ENCODE results near the gene ANXA11.

The ANXA11 gene

DNA sequence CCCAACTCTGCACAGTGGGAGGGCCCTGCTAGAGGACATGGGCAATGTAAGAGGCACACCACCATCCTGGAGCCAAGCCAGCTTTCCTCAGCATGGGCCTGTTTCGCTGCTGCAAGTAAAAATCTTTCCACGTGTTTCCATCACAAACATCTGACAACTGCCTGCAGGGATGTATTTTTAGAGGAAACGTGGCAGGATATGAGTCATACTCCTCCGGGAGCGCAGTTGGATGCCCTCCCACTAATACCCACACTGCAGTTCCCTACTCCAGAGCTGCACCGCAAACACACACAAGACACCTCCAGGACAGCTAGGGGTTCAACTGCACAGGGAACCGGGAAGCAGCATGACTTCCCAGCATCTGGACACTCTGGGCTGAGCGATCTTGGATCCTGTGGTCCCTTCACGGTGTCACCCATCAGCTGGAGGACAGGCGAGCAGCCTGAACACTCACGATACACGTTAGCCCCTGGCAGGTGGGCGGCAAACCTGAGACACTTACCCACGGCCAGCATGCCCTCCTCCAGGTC lies 46.7 kb downstream of the ANXA11 start:
- Histone ChIP-seq H3K4me1 (ENCODE audit: insufficient read depth, low read length, severe bottlenecking) (no peaks in the 10 kb centered on the region), H3K9ac (ENCODE audit: low read length) (no peak overlapping the region), H3K36me3 (ENCODE audit: insufficient read depth, low read length) (peaks cover 91% of the 10 kb centered on the region), H2AFZ (ENCODE audit: low read length) (no peak overlapping the region), H3K9me2 (ENCODE audit: low read depth, low read length) (no peaks in the 10 kb centered on the region), H3K9me3 (ENCODE audit: low read length) (no peaks in the 10 kb centered on the region), H3K4me3 (ENCODE audit: low read depth, low read length, poor library complexity, severe bottlenecking) (no peak overlapping the region), H3K27me3 (ENCODE audit: insufficient read depth, low read length) (no peaks in the 10 kb centered on the region), H3K27ac (ENCODE audit: low read depth, low read length, poor library complexity, severe bottlenecking) (no peak overlapping the region), H3K4me2 (ENCODE audit: low read length) (no peak overlapping the region), H4K20me1 (ENCODE audit: insufficient read depth, low read length) (no peaks in the 10 kb centered on the region), H3K79me2 (ENCODE audit: insufficient read depth, low read length) (no peaks in the 10 kb centered on the region), H3F3A (ENCODE audit: insufficient read depth, low read length) (no peaks in the 10 kb centered on the region)
- no peak for TF ChIP-seq CTCF (IDR thresholded peaks at IDR 0.05; ENCODE audit: low read length)
- no peak for TF ChIP-seq EZH2 (IDR thresholded peaks at IDR 0.05; ENCODE audit: borderline replicate concordance, low read length)

- Histone ChIP-seq H3K9ac (ENCODE audit: low read length) (no peak overlapping the region), H2AFZ (ENCODE audit: low read length) (no peak overlapping the region), H3K79me2 (ENCODE audit: insufficient read depth, low read length) (no peaks in the 10 kb centered on the region), H3K4me3 (ENCODE audit: low read depth, low read length, poor library complexity, severe bottlenecking) (no peak overlapping the region), H3K27me3 (ENCODE audit: insufficient read depth, low read length) (no peaks in the 10 kb centered on the region), H3K36me3 (ENCODE audit: insufficient read depth, low read length) (peaks cover 91% of the 10 kb centered on the region), H3K9me2 (ENCODE audit: low read depth, low read length) (no peaks in the 10 kb centered on the region), H3K4me2 (ENCODE audit: low read length) (no peak overlapping the region), H3K9me3 (ENCODE audit: low read length) (no peaks in the 10 kb centered on the region), H3F3A (ENCODE audit: insufficient read depth, low read length) (no peaks in the 10 kb centered on the region), H4K20me1 (ENCODE audit: insufficient read depth, low read length) (no peaks in the 10 kb centered on the region), H3K27ac (ENCODE audit: low read depth, low read length, poor library complexity, severe bottlenecking) (no peak overlapping the region), H3K4me1 (ENCODE audit: insufficient read depth, low read length, severe bottlenecking) (no peaks in the 10 kb centered on the region)
- TF ChIP-seq CTCF (IDR thresholded peaks at IDR 0.05; ENCODE audit: low read length) (no peak), EZH2 (IDR thresholded peaks at IDR 0.05; ENCODE audit: borderline replicate concordance, low read length) (no peak)
These were observed 47.2 kb downstream of the ANXA11 start for GRCh38 chr10:80158126-80158525.

- no peak overlapping the region for H3K4me2 ChIP-seq (ENCODE audit: low read length)
- no peaks in the 10 kb centered on the region for H3K27me3 ChIP-seq (ENCODE audit: insufficient read depth, low read length)
- H3K4me1 ChIP-seq (ENCODE audit: insufficient read depth, low read length, severe bottlenecking) = no peaks in the 10 kb centered on the region
- H3F3A ChIP-seq (ENCODE audit: insufficient read depth, low read length) = no peaks in the 10 kb centered on the region
- H4K20me1 ChIP-seq (ENCODE audit: insufficient read depth, low read length) = no peaks in the 10 kb centered on the region
- H3K4me3 ChIP-seq (ENCODE audit: low read depth, low read length, poor library complexity, severe bottlenecking) = no peak overlapping the region
- H3K79me2 ChIP-seq (ENCODE audit: insufficient read depth, low read length) = no peaks in the 10 kb centered on the region
- H3K9ac ChIP-seq (ENCODE audit: low read length) = no peak overlapping the region
- H3K27ac ChIP-seq (ENCODE audit: low read depth, low read length, poor library complexity, severe bottlenecking) = no peak overlapping the region
- H3K36me3 ChIP-seq (ENCODE audit: insufficient read depth, low read length) = peaks cover 90% of the 10 kb centered on the region
- no peak overlapping the region for H2AFZ ChIP-seq (ENCODE audit: low read length)
- no peaks in the 10 kb centered on the region for H3K9me2 ChIP-seq (ENCODE audit: low read depth, low read length)
- no peaks in the 10 kb centered on the region for H3K9me3 ChIP-seq (ENCODE audit: low read length)
- no peak for TF ChIP-seq EZH2 (IDR thresholded peaks at IDR 0.05; ENCODE audit: borderline replicate concordance, low read length)
- no peak for TF ChIP-seq CTCF (IDR thresholded peaks at IDR 0.05; ENCODE audit: low read length)
These were observed 47.8 kb downstream of the ANXA11 start for GRCh38 chr10:80157561-80157960.

All from OCI-LY1 (cell line).